ENCODE data around the gene DMTF1.

DMTF1 gene

GRCh38 chr7:87128861-87129267 lies 23.4 kb upstream of the DMTF1 start:
- Histone ChIP-seq H3K4me3 (ENCODE audit: low read length) (peak overlapping the region; percentile 35), H3K27me3 (ENCODE audit: insufficient read depth, low read length) (no peaks in the 10 kb centered on the region), H3K36me3 (ENCODE audit: insufficient read depth, low read length) (no peaks in the 10 kb centered on the region), H2AFZ (ENCODE audit: low read depth, low read length) (peak overlapping the region; percentile 3), H3K4me1 (ENCODE audit: insufficient read depth, low read length) (peaks cover 34% of the 10 kb centered on the region), H3K9me3 (ENCODE audit: low read length) (no peaks in the 10 kb centered on the region)

DNA sequence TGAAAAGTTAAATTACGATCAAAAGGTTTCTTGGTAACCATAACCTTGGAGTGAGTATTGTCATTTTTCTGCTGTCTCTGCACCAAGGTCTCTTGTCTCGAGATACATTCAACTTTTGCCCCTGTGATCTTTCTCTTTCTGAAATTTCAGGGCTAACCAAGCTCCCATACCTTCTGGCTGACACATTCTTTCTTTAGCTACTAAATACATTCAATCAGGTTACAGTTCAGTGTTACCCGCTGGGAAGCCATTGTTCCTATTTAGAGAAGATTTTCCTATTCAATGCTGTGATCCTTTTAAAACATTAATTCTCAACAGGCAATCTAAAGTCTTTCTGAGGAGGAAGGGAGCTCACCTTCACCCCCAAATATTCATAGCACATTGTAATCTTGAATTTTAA lies 22.9 kb upstream of the DMTF1 start:
- peak overlapping the region; percentile 35 for H3K4me3 ChIP-seq (ENCODE audit: low read length)
- no peaks in the 10 kb centered on the region for H3K27me3 ChIP-seq (ENCODE audit: insufficient read depth, low read length)
- peaks cover 34% of the 10 kb centered on the region for H3K4me1 ChIP-seq (ENCODE audit: insufficient read depth, low read length)
- H3K9me3 ChIP-seq (ENCODE audit: low read length) = no peaks in the 10 kb centered on the region
- peak overlapping the region; percentile 3 for H2AFZ ChIP-seq (ENCODE audit: low read depth, low read length)
- no peaks in the 10 kb centered on the region for H3K36me3 ChIP-seq (ENCODE audit: insufficient read depth, low read length)

DNA sequence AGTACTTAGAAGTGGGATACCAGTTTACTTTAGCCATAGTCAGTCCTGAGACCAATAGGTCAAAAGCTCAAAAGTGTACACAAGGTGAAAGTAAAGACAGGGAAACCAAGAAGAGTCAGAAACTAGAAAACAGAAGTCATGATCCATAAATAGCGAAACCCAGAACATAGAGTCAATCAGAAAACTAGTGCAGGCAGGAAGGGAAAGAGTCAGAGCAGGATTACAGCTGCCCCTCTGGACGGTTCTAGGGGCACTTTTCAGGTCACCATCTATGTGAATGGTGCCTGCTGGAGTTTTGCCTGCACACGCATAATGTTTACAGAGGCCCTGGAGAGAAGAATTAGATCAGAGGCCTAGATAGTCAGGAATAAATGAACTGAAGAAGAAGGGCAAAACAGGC lies 22.4 kb upstream of the DMTF1 start:
- Histone ChIP-seq H3K27me3 (ENCODE audit: insufficient read depth, low read length) (no peaks in the 10 kb centered on the region), H3K9me3 (ENCODE audit: low read length) (no peaks in the 10 kb centered on the region), H2AFZ (ENCODE audit: low read depth, low read length) (no peak overlapping the region), H3K4me3 (ENCODE audit: low read length) (peak overlapping the region; percentile 1), H3K36me3 (ENCODE audit: insufficient read depth, low read length) (no peaks in the 10 kb centered on the region), H3K4me1 (ENCODE audit: insufficient read depth, low read length) (peaks cover 34% of the 10 kb centered on the region)

DNA sequence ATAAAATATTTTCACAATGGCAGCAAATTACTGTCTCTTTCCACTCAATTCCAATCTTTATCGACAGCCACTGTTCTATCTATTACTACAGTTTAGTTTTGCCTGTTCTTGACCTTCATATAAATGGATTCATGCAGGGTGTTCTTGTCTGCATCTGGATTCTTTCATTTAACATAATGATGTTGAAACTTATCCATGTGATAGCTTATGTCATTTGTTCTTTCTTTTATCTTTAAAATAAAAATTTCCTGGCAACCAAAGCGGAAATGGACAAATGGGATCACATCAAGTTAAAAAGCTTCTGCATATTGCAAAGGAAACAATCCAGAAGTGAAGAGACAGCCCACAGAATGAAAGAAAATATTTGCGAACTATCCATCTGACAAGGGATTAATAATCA lies 20.5 kb upstream of the DMTF1 start:
- Histone ChIP-seq H3K4me1 (ENCODE audit: insufficient read depth, low read length) (peaks cover 34% of the 10 kb centered on the region), H3K9me3 (ENCODE audit: low read length) (no peaks in the 10 kb centered on the region), H3K4me3 (ENCODE audit: low read length) (no peak overlapping the region), H2AFZ (ENCODE audit: low read depth, low read length) (no peak overlapping the region), H3K36me3 (ENCODE audit: insufficient read depth, low read length) (no peaks in the 10 kb centered on the region), H3K27me3 (ENCODE audit: insufficient read depth, low read length) (no peaks in the 10 kb centered on the region)

DNA sequence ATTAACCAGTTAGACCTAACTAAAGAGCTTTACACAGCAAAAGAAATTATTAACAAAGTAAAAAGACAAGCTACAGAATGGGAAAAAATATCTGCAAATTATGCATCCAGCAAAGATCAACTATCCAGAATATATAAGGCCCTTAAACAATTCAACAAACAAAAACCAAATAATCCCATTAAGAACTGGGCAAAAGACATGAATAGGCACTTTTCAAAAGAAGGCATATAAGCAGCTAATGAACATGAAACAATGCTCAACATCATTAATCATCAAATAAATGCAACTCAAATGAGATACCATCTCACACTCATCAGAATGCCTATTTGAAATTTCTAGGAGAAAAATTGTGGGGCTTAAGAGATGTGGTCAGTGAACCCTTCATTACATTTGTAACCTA lies 15.0 kb upstream of the DMTF1 start:
- Histone ChIP-seq H3K9me3 (ENCODE audit: low read length) (no peaks in the 10 kb centered on the region), H3K36me3 (ENCODE audit: insufficient read depth, low read length) (no peaks in the 10 kb centered on the region), H2AFZ (ENCODE audit: low read depth, low read length) (no peak overlapping the region), H3K4me1 (ENCODE audit: insufficient read depth, low read length) (no peaks in the 10 kb centered on the region), H3K27me3 (ENCODE audit: insufficient read depth, low read length) (no peaks in the 10 kb centered on the region), H3K4me3 (ENCODE audit: low read length) (no peak overlapping the region)

GRCh38 chr7:87139514-87139913 lies 12.7 kb upstream of the DMTF1 start:
- Histone ChIP-seq H3K4me3 (ENCODE audit: low read length) (no peak overlapping the region), H3K27me3 (ENCODE audit: insufficient read depth, low read length) (no peaks in the 10 kb centered on the region), H3K36me3 (ENCODE audit: insufficient read depth, low read length) (no peaks in the 10 kb centered on the region), H3K4me1 (ENCODE audit: insufficient read depth, low read length) (no peaks in the 10 kb centered on the region), H2AFZ (ENCODE audit: low read depth, low read length) (no peak overlapping the region), H3K9me3 (ENCODE audit: low read length) (no peaks in the 10 kb centered on the region)

- H3K4me3 ChIP-seq (ENCODE audit: low read length) = no peak overlapping the region
- H3K36me3 ChIP-seq (ENCODE audit: insufficient read depth, low read length) = no peaks in the 10 kb centered on the region
- no peaks in the 10 kb centered on the region for H3K4me1 ChIP-seq (ENCODE audit: insufficient read depth, low read length)
- H3K9me3 ChIP-seq (ENCODE audit: low read length) = no peaks in the 10 kb centered on the region
- no peaks in the 10 kb centered on the region for H3K27me3 ChIP-seq (ENCODE audit: insufficient read depth, low read length)
- no peak overlapping the region for H2AFZ ChIP-seq (ENCODE audit: low read depth, low read length)
Observed at GRCh38 chr7:87140271-87140748, 11.9 kb upstream of the DMTF1 start.

GRCh38 chr7:87144173-87144657 lies 8.0 kb upstream of the DMTF1 start:
- no peaks in the 10 kb centered on the region for H3K9me3 ChIP-seq (ENCODE audit: low read length)
- H3K4me1 ChIP-seq (ENCODE audit: insufficient read depth, low read length) = no peaks in the 10 kb centered on the region
- no peaks in the 10 kb centered on the region for H3K36me3 ChIP-seq (ENCODE audit: insufficient read depth, low read length)
- no peaks in the 10 kb centered on the region for H3K27me3 ChIP-seq (ENCODE audit: insufficient read depth, low read length)
- no peak overlapping the region for H2AFZ ChIP-seq (ENCODE audit: low read depth, low read length)
- H3K4me3 ChIP-seq (ENCODE audit: low read length) = no peak overlapping the region

GRCh38 chr7:87146740-87147386 lies 5.4 kb upstream of the DMTF1 start:
- Histone ChIP-seq H3K36me3 (ENCODE audit: insufficient read depth, low read length) (no peaks in the 10 kb centered on the region), H3K27me3 (ENCODE audit: insufficient read depth, low read length) (no peaks in the 10 kb centered on the region), H3K4me1 (ENCODE audit: insufficient read depth, low read length) (peaks cover 4% of the 10 kb centered on the region)

GRCh38 chr7:87147500-87147899 lies 4.8 kb upstream of the DMTF1 start:
- Histone ChIP-seq H3K4me1 (ENCODE audit: insufficient read depth, low read length) (peaks cover 4% of the 10 kb centered on the region), H3K4me3 (ENCODE audit: low read length) (no peak overlapping the region), H3K36me3 (ENCODE audit: insufficient read depth, low read length) (no peaks in the 10 kb centered on the region), H3K27me3 (ENCODE audit: insufficient read depth, low read length) (no peaks in the 10 kb centered on the region), H3K9me3 (ENCODE audit: low read length) (no peaks in the 10 kb centered on the region), H2AFZ (ENCODE audit: low read depth, low read length) (no peak overlapping the region)

More at GRCh38 chr7:87146740-87147386, 5.4 kb upstream of the DMTF1 start:
- Histone ChIP-seq H3K4me3 (ENCODE audit: low read length) (no peak overlapping the region), H2AFZ (ENCODE audit: low read depth, low read length) (no peak overlapping the region), H3K9me3 (ENCODE audit: low read length) (no peaks in the 10 kb centered on the region)

DNA sequence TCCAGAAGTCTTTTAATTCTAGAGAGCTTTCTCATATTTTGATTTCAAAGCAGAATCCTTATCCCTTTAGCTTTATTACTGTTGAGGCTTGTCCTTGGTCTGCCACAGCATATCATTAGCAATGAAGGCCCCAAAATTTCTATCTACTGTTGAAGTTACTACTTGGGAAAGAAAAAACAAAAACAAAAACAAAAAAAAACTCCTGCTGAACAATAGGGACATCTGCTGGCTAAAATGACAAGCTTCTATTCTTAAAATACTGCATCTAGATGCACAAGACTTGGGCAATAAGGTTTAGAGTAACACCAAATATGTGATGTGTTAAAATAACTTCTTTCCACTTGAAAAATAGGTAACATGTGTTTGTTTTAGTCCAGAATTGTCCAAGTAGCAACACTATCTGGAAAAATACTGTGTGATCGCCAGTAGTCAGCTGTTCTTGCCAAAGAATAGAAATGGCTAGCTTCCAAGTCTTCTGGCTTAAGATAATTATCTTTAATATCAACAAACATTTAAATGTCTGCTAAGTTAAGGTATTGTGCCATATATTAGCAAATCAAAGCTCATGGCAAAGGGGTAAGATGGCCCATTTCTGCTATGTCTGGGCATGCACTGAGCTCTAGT lies 3.8 kb upstream of the DMTF1 start:
- H2AFZ ChIP-seq (ENCODE audit: low read depth, low read length) = no peak overlapping the region
- no peaks in the 10 kb centered on the region for H3K36me3 ChIP-seq (ENCODE audit: insufficient read depth, low read length)
- H3K9me3 ChIP-seq (ENCODE audit: low read length) = no peaks in the 10 kb centered on the region
- no peaks in the 10 kb centered on the region for H3K27me3 ChIP-seq (ENCODE audit: insufficient read depth, low read length)
- H3K4me1 ChIP-seq (ENCODE audit: insufficient read depth, low read length) = peaks cover 4% of the 10 kb centered on the region
- H3K4me3 ChIP-seq (ENCODE audit: low read length) = no peak overlapping the region

GRCh38 chr7:87151002-87151728 lies 1.1 kb upstream of the DMTF1 start:
- H3K4me1 ChIP-seq (ENCODE audit: insufficient read depth, low read length) = peaks cover 17% of the 10 kb centered on the region
- no peaks in the 10 kb centered on the region for H3K9me3 ChIP-seq (ENCODE audit: low read length)
- H3K36me3 ChIP-seq (ENCODE audit: insufficient read depth, low read length) = peaks cover 2% of the 10 kb centered on the region
- H3K4me3 ChIP-seq (ENCODE audit: low read length) = peak overlapping the region; percentile 61
- H3K27me3 ChIP-seq (ENCODE audit: insufficient read depth, low read length) = no peaks in the 10 kb centered on the region
- H2AFZ ChIP-seq (ENCODE audit: low read depth, low read length) = peak overlapping the region; percentile 49

GRCh38 chr7:87151729-87152111 lies 533 bp upstream of the DMTF1 start:
- no peaks in the 10 kb centered on the region for H3K9me3 ChIP-seq (ENCODE audit: low read length)
- H3K36me3 ChIP-seq (ENCODE audit: insufficient read depth, low read length) = peaks cover 3% of the 10 kb centered on the region
- H3K4me1 ChIP-seq (ENCODE audit: insufficient read depth, low read length) = peaks cover 17% of the 10 kb centered on the region
- H3K27me3 ChIP-seq (ENCODE audit: insufficient read depth, low read length) = no peaks in the 10 kb centered on the region
- H2AFZ ChIP-seq (ENCODE audit: low read depth, low read length) = peak overlapping the region; percentile 49
- peak overlapping the region; percentile 61 for H3K4me3 ChIP-seq (ENCODE audit: low read length)

All from neuron (in vitro differentiated cells).